ENCODE data around the gene SLC39A10.
"Not testable (repeated sequence)": the region's sequence is repeated elsewhere in the genome, so short reads cannot be mapped to it uniquely, and the experiment has no call there.

SLC39A10 gene

GRCh38 chr2:195642679-195643068 is 14.4 kb upstream of the SLC39A10 start:
- in situ Hi-C loops (cut with MboI; ENCODE audit: low sequenced_read_pairs): no loop called here

DNA sequence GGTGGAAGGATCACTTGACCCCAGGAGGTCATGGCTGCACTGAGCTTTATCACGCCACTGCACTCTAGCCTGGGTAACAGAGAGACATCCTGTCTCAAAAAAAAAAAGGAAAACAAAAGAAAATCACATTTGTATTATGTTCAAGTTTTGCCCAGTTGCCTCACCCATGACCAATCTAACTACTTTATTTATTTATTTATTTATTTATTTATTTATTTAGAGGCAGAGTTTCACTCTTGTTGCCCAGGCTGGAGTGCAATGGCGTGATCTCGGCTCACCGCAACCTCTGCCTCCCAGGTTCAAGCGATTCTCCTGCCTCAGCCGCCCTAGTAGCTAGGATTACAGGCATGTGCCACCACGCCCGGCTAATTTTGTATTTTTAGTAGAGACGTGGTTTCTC is 12.3 kb upstream of the SLC39A10 start:
- in situ Hi-C loops (cut with MboI; ENCODE audit: low sequenced_read_pairs): not testable (repeated sequence)

- in situ Hi-C loops (cut with MboI; ENCODE audit: low sequenced_read_pairs): no loop called here
Measured at GRCh38 chr2:195645413-195645812, 11.6 kb upstream of the SLC39A10 start.

DNA sequence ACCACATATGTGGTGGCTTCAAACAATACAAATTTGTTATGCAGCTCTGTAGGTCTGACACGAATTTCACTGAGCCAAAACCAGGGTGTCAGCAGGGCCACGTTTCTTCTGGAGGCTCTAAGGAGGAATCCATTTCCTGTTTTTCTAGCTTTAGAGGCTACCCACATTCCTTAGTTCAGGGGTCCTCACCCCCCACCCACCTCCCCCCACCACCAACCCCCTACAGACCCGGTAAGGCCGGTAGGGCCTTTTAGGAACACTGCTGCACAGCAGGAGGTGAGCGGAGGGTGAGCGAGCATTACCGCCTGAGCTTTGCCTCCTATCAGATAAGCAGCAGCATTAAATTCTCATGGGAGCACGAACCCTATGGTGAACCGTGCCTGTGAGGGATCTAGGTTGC is 10.6 kb upstream of the SLC39A10 start:
- in situ Hi-C loops (cut with MboI; ENCODE audit: low sequenced_read_pairs): no loop called here

DNA sequence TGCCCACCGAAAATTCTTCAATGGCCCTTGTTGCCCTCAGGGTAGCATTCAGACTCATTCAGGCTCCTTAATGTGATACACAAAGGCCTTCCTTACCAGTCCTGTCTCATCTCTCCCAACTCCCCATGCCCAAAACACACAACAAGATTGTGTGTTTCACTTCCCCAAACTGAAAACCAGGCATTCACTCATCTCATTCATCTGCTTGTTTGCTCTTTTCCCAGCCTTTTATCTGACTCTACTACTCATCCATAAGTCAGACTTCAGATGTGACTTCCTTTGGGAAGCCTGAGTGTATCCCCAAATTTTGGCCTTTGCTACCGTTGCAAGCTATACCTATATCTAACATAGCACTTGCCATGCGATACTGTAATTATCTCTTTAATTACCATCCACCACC is 9.7 kb upstream of the SLC39A10 start:
- in situ Hi-C loops (cut with MboI; ENCODE audit: low sequenced_read_pairs): no loop called here

- in situ Hi-C loops (cut with MboI; ENCODE audit: low sequenced_read_pairs): not testable (repeated sequence)
Measured at GRCh38 chr2:195648370-195648769, 8.7 kb upstream of the SLC39A10 start.

DNA sequence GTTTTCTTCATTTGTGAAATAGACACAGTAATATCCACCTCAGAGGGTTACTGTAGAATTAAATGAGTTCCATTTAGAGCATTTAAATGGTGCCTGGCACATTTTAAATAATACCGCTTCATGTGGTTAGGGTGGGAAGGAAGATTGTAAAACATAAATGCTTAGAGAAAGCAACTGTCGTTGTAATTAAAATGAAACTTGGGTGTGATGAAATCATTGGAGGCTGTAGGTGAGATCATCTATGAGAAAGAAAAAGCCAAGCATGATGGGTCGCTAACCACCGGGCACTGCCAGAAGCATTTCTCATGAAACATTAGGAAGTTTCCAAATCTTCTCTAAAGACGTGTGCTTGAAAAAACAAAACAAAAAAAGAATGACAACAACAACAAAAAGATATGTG is 8.2 kb upstream of the SLC39A10 start:
- in situ Hi-C loops (cut with MboI; ENCODE audit: low sequenced_read_pairs): no loop called here

DNA sequence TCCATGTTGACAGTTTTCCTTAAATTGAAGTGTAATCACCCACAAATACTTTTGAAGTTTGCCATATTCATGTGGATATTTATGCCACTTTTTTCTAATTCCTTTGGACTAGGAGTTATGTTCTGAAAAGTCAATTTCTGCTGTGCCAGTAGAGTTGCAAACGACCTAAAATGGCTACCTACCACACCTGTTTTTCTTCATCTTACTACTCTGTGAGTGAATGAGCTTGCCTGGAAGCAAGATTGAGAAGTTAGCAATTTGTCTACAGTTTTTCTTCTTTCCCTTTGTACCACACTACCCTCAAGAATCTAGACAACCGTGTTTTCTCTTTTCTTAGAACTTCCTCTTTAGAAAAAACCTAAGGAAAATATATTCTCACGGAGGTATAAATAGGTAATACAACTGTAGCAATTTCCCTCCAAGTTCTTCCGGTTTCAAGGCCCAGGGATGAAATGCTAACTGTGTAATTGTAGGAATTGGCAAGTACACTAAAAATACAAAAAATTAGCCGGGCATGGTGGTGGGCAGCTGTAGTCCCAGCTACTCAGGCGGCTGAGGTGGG is 7.3 kb upstream of the SLC39A10 start:
- in situ Hi-C loops (cut with MboI; ENCODE audit: low sequenced_read_pairs): no loop called here

DNA sequence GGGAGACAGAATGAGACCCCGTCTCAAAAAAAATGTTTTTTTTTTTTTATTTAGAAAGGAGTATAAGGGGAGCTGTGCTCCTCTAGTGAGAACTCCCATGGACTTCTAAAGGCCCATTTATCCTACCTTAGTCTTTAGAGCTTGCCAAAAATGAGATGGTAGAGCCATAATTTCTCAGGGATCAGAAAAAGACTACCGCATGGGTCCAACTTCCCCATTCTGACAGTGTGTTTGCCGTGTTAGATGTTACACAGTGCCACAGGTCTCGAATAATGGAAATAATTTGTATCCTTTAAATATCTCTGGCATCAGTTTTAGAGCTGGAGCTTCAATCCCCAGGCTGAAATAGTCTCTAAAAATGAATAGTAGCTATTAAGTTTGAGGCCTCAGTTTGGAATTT is 6.0 kb upstream of the SLC39A10 start:
- in situ Hi-C loops (cut with MboI; ENCODE audit: low sequenced_read_pairs): no loop called here

DNA sequence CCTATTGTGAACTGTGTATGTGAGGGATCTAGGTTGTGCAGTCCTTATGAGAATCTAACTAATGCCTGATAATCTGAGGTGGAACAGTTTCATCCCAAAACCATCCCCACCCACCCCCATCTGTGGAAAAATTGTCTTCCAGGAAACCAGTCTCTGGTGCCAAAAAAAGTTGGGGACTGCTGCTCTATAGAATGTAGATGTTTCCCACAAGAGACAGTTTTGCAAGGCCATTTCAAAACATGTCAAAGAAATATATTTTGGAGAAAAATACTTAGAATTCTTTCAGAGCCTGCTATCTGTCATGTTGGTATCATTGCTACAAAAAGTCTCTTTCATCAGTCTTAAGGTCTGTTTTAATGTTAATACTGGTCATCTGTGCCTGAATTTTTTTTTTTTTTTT is 4.1 kb upstream of the SLC39A10 start:
- in situ Hi-C loops (cut with MboI; ENCODE audit: low sequenced_read_pairs): no loop called here

DNA sequence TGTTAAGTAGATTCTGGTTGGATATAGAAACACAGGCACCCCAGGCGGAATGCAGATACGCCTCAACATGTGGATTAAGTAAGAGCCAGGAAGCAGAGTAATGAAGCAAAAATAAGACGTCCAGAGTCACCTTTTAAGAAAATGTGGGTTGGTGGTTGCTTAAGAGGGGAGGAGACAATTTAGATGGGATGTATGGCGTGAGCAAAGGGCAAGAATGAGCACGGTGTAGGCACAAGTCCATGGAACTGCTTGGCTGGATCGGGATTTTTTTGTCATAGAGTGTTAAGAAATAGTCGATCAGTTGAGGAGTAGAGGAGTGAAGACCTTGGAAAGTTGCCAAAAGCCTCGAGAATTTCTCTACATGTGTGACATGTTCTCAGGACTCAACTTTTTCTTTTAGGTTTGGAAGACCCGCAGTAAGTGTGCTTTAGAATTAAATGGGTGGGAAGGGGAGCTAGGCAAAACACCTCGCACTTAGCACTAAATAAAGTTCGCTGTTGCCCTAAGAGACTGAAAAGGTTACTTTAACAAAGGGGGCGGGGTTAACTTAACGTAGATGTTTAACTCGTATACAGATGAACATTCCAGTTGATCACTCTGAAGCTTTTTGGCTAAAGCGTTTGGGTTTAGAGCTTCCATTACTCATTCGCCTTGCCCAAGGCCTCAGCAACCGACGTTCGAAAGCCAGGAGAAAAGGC is 716 bp upstream of the SLC39A10 start:
- in situ Hi-C loops (cut with MboI; ENCODE audit: low sequenced_read_pairs): no loop called here

DNA sequence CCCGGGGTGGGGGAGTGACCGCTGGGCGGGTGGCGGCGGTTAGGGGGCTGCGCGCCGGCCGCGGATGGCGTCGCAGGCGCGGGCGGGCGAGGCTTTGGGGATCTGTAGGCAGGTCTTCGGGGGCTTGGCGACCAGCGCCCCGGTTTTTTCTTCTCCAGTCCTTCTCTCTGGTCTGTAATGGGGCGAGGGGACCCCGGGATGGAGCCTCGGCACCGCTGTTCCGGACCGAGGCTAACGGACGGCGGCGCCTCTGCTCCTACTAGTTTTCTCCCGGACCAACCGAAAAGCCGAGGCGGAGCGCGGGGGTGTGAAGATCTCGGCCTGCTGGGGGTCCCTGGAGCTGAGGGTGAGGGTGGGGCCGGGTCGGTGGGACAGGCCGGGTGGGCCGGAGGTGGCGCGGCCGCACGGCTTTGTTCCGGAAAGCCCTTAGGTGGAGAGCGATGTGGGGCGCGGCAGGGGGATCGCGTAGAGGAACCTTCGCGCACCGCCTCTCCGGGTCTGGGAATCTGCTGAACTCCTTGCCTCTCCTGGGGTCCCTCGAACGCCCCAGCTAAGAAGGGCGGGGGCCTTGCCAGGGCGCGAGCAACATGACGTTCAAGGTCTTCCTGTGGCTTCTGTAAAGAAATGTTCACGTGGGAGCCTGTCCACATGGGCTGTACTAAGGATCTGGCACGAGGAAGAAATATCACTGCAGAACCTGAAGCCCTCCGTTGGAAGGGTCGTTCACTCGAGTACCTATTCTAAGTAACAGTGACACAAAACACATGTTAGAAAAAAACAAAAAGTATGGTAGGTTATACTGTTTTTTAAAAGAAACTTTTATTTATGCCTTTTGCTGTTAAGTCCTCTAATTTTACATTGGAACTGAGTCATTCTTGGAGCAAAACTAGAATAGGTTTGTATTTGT is 861 bp downstream of the SLC39A10 start:
- in situ Hi-C loops (cut with MboI; ENCODE audit: low sequenced_read_pairs): no loop called here

- in situ Hi-C loops (cut with MboI; ENCODE audit: low sequenced_read_pairs): no loop called here
Measured at GRCh38 chr2:195658541-195658890, 1.5 kb downstream of the SLC39A10 start.

DNA sequence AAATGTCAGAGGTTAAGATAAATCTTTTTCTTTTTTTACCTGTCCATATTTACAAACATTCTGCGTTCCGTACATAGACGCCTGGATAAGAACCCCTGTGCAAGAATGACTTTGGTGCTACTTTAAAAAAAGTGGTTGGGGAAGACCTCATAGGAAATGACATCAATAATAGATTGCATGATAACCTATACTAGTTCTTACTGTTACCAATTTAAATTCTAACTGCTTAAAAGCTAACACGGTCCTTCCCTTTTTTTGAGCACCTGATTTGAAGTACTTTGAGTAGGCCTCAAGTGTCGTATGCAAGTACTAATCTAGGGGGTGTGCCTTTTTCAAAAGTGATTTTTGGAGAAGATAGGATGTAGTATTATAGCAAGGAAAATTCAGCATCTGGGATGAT is 2.1 kb downstream of the SLC39A10 start:
- in situ Hi-C loops (cut with MboI; ENCODE audit: low sequenced_read_pairs): no loop called here

GRCh38 chr2:195659982-195660890 is 3.2 kb downstream of the SLC39A10 start:
- in situ Hi-C loops (cut with MboI; ENCODE audit: low sequenced_read_pairs): no loop called here

- in situ Hi-C loops (cut with MboI; ENCODE audit: low sequenced_read_pairs): no loop called here
Measured at GRCh38 chr2:195662138-195662537, 5.1 kb downstream of the SLC39A10 start.

DNA sequence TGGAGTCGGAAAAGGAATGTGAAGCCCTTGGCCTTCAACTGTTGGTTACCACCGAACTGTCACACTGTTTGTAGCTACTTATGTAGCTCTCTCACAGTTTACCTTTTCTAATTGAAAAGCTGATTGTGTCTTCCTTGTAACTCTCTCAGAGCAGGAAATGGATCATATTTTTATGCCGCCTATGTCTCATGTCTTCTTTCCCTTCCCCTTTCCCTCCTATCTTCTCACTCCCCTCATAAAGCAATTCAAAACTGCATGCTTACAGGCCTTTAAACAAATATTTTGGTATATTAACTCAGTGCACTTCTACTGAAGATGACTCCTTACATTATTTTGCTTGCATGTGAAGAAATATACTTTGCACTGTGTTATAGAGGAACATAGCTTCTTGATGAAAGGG is 6.0 kb downstream of the SLC39A10 start:
- in situ Hi-C loops (cut with MboI; ENCODE audit: low sequenced_read_pairs): no loop called here

DNA sequence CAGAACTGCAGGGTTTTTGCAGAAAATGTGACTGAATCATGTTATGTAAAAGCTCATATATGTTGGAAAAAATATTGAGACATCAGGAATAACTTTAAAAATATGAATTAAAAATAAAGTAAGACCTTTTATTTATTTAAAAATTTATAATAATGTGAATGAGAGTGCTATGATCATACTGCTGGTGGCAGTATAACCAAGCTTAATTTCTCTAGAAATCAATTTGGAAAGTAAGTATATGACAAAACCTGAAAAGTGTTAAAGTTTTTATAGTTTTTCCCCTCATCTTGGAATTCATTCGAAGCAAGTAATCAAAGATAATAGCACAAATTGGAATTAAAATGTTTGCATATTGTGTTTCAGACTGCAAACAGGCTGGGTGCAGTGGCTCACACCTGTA is 7.5 kb downstream of the SLC39A10 start:
- in situ Hi-C loops (cut with MboI; ENCODE audit: low sequenced_read_pairs): no loop called here

GRCh38 chr2:195665153-195665552 is 8.1 kb downstream of the SLC39A10 start:
- in situ Hi-C loops (cut with MboI; ENCODE audit: low sequenced_read_pairs): not testable (repeated sequence)

GRCh38 chr2:195666113-195666712 is 9.2 kb downstream of the SLC39A10 start:
- in situ Hi-C loops (cut with MboI; ENCODE audit: low sequenced_read_pairs): no loop called here

DNA sequence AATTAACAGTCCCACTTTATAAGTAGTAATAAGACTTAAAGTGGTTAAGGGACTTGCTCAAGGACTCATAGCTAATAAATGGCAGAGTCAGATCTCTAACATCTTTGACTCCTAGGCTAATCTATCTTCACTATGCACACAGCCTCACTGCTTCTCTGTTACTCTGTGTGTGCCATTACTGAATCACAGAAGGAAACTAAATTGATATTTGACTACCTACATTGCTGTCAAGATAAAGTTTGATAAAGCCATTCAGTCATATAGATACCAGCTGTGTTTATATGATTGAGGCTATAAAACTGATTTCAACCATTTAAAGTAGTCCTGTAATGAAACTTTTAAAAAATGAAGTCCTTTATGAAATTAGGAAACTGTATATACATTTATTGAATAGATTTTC is 10.9 kb downstream of the SLC39A10 start:
- in situ Hi-C loops (cut with MboI; ENCODE audit: low sequenced_read_pairs): no loop called here
